HL-60 (cell line): ENCODE data around the gene PTGR3.

Experiments
- DNase-seq, 2 experiments: peaks; one replicate each; pipeline ENCODE4 v3.0.0-alpha.2; 2010 to 2020; ENCODE audit warnings: low read depth in 1 of 2, low spot score in 1 of 2
- H3K27ac ChIP-seq: fragments of 250-450 bp; sonication (Bioruptor Pico); replicated peaks from 2 replicates; pipeline ENCODE4 v1.5.1; 2020; ENCODE audit warnings: mild to moderate bottlenecking, moderate library complexity
- H3K27me3 ChIP-seq: fragments of 250-450 bp; sonication (Bioruptor Pico); 2 replicates; pipeline ENCODE4 v1.5.1; 2021; ENCODE audit warnings: mild to moderate bottlenecking, moderate library complexity; ENCODE audit not compliant: insufficient read depth, poor library complexity, severe bottlenecking
- H3K4me3 ChIP-seq: replicated peaks from 2 replicates; pipeline ENCODE4 v1.5.1; 2011; ENCODE audit warnings: mild to moderate bottlenecking, control low read depth, low read length; ENCODE audit not compliant: insufficient read depth
- CTCF ChIP-seq: IDR thresholded peaks from one replicate; pipeline ENCODE4 v1.5.1; 2011; ENCODE audit warnings: low read length, control low read depth, inconsistent platforms; ENCODE audit not compliant: insufficient read depth
- GABPA ChIP-seq: IDR thresholded peaks from 2 replicates; pipeline ENCODE4 v1.6.1; 2012; ENCODE audit warnings: low read depth
- POLR2AphosphoS5 ChIP-seq: IDR thresholded peaks from 2 replicates; pipeline ENCODE4 v1.6.1; 2012; ENCODE audit warnings: low read depth
- REST ChIP-seq: IDR thresholded peaks from 2 replicates; pipeline ENCODE4 v1.6.1; 2012; ENCODE audit warnings: low read depth; ENCODE audit not compliant: insufficient replicate concordance
- SPI1 ChIP-seq: IDR thresholded peaks from 2 replicates; pipeline ENCODE4 v1.6.1; 2012; ENCODE audit warnings: low read depth, mild to moderate bottlenecking, borderline replicate concordance

The PTGR3 gene

GRCh38 chr18:75168619-75169018 is 40.3 kb downstream of the PTGR3 start:
- no peak for TF ChIP-seq POLR2AphosphoS5
- TF ChIP-seq SPI1: no peak
- TF ChIP-seq CTCF: no peak
- no peak for TF ChIP-seq GABPA
- TF ChIP-seq REST: no peak
- no peak overlapping the region for H3K4me3 ChIP-seq
- no peak for DNase-seq
- H3K27me3 ChIP-seq: no peaks in the 10 kb centered on the region
- no peak overlapping the region for H3K27ac ChIP-seq

GRCh38 chr18:75167759-75168618 is 41.0 kb downstream of the PTGR3 start:
- Histone ChIP-seq H3K4me3 (no peak overlapping the region), H3K27ac (no peak overlapping the region), H3K27me3 (no peaks in the 10 kb centered on the region)
- DNase-seq: no peak
- TF ChIP-seq CTCF: no peak
- TF ChIP-seq REST: no peak
- no peak for TF ChIP-seq GABPA
- TF ChIP-seq SPI1: no peak
- no peak for TF ChIP-seq POLR2AphosphoS5

- Histone ChIP-seq H3K4me3 (no peak overlapping the region), H3K27ac (no peak overlapping the region), H3K27me3 (no peaks in the 10 kb centered on the region)
- DNase-seq: no peak
- TF ChIP-seq CTCF (no peak), SPI1 (no peak), POLR2AphosphoS5 (no peak), GABPA (no peak), REST (no peak)
These were observed 41.8 kb downstream of the PTGR3 start for GRCh38 chr18:75167137-75167536.
